ENCODE data around the gene ADARB1. TPM values are rescaled to one million over a fixed set of nuclear protein-coding genes. Genes with fewer than 3 reads are reported as not detected.

Gene ADARB1
- polyA plus RNA-seq, 1 donor (not counting 4 experiments of a cell fraction or from before 2014, with no cell fraction given): 13.0 TPM

GRCh38 chr21:45069085-45069484 is 5.3 kb upstream of the ADARB1 start:
- H3K9me3 ChIP-seq (ENCODE audit: control insufficient read depth, low read depth, low read length): no peaks in the 10 kb centered on the region
- DNase-seq (ENCODE audit: low read depth, low spot score): no peak
- no peak overlapping the region for H3K9ac ChIP-seq (ENCODE audit: control insufficient read depth, extremely low read depth, insufficient read depth, low read length)
- H3K4me2 ChIP-seq (ENCODE audit: control insufficient read depth, extremely low read depth, insufficient read depth, low read depth, low read length): no peak overlapping the region
- no peak overlapping the region for H2AFZ ChIP-seq (ENCODE audit: control insufficient read depth, low read length)
- no peak for TF ChIP-seq EZH2 (IDR thresholded peaks at IDR 0.05; ENCODE audit: low read length)
- TF ChIP-seq CTCF (optimal IDR thresholded peaks at IDR 0.05 in 1 of 3, IDR thresholded peaks at IDR 0.05 in 1 of 3, conservative IDR thresholded peaks at IDR 0.05 in 1 of 3; ENCODE audit: extremely low read depth in 1 of 3, insufficient read depth in 2 of 3, low read length in 3 of 3): no peak
- no peaks in the 10 kb centered on the region for H3K27me3 ChIP-seq (ENCODE audit: control insufficient read depth, extremely low read depth, insufficient read depth, low read length)
- H4K20me1 ChIP-seq (ENCODE audit: control insufficient read depth, extremely low read depth, insufficient read depth, low read length): no peaks in the 10 kb centered on the region
- H3K36me3 ChIP-seq (ENCODE audit: control insufficient read depth in 2 of 2, extremely low read depth in 1 of 2, insufficient read depth in 2 of 2, low read length in 2 of 2): no peaks in the 10 kb centered on the region
- H3K4me1 ChIP-seq (ENCODE audit: control insufficient read depth, extremely low read depth, insufficient read depth, low read length): peaks cover 9% of the 10 kb centered on the region
- H3K4me3 ChIP-seq (ENCODE audit: control insufficient read depth in 2 of 3, extremely low read depth in 1 of 3, insufficient read depth in 2 of 3, low read depth in 1 of 3, low read length in 3 of 3): no peak overlapping the region
- no peak for FAIRE-seq
- dilution Hi-C loops (cut with MboI; ENCODE audit: extremely low pct_ligation_motif_present, low sequenced_read_pairs): no loop called here
- no peaks in the 10 kb centered on the region for H3K9me1 ChIP-seq (ENCODE audit: control insufficient read depth, extremely low read depth, insufficient read depth, low read length)
- no peaks in the 10 kb centered on the region for H3K79me2 ChIP-seq (ENCODE audit: control insufficient read depth, insufficient read depth, low read length)
- H3K27ac ChIP-seq (ENCODE audit: control insufficient read depth, insufficient read depth, low read length): no peak overlapping the region

- Histone ChIP-seq H3K36me3 (ENCODE audit: control insufficient read depth in 2 of 2, extremely low read depth in 1 of 2, insufficient read depth in 2 of 2, low read length in 2 of 2) (no peaks in the 10 kb centered on the region), H3K4me3 (ENCODE audit: control insufficient read depth in 2 of 3, extremely low read depth in 1 of 3, insufficient read depth in 2 of 3, low read depth in 1 of 3, low read length in 3 of 3) (no peak overlapping the region), H3K27ac (ENCODE audit: control insufficient read depth, insufficient read depth, low read length) (no peak overlapping the region), H3K9me1 (ENCODE audit: control insufficient read depth, extremely low read depth, insufficient read depth, low read length) (no peaks in the 10 kb centered on the region), H3K4me1 (ENCODE audit: control insufficient read depth, extremely low read depth, insufficient read depth, low read length) (peaks cover 9% of the 10 kb centered on the region), H3K27me3 (ENCODE audit: control insufficient read depth, extremely low read depth, insufficient read depth, low read length) (no peaks in the 10 kb centered on the region), H3K79me2 (ENCODE audit: control insufficient read depth, insufficient read depth, low read length) (no peaks in the 10 kb centered on the region), H3K4me2 (ENCODE audit: control insufficient read depth, extremely low read depth, insufficient read depth, low read depth, low read length) (no peak overlapping the region), H3K9me3 (ENCODE audit: control insufficient read depth, low read depth, low read length) (no peaks in the 10 kb centered on the region), H3K9ac (ENCODE audit: control insufficient read depth, extremely low read depth, insufficient read depth, low read length) (no peak overlapping the region), H2AFZ (ENCODE audit: control insufficient read depth, low read length) (no peak overlapping the region), H4K20me1 (ENCODE audit: control insufficient read depth, extremely low read depth, insufficient read depth, low read length) (no peaks in the 10 kb centered on the region)
- FAIRE-seq (no peak), DNase-seq (ENCODE audit: low read depth, low spot score) (no peak)
- no peak for TF ChIP-seq EZH2 (IDR thresholded peaks at IDR 0.05; ENCODE audit: low read length)
- no peak for TF ChIP-seq CTCF (optimal IDR thresholded peaks at IDR 0.05 in 1 of 3, IDR thresholded peaks at IDR 0.05 in 1 of 3, conservative IDR thresholded peaks at IDR 0.05 in 1 of 3; ENCODE audit: extremely low read depth in 1 of 3, insufficient read depth in 2 of 3, low read length in 3 of 3)
- dilution Hi-C loops (cut with MboI; ENCODE audit: extremely low pct_ligation_motif_present, low sequenced_read_pairs): no loop called here
Measured at GRCh38 chr21:45069711-45070110, 4.7 kb upstream of the ADARB1 start.
